ENCODE results near the gene DDX55. TPM values are rescaled to one million over a fixed set of nuclear protein-coding genes. Genes with fewer than 3 reads are reported as not detected.

DDX55 gene
- total RNA-seq, 1 experiment from 2014 or later, result 50.0 TPM

DNA sequence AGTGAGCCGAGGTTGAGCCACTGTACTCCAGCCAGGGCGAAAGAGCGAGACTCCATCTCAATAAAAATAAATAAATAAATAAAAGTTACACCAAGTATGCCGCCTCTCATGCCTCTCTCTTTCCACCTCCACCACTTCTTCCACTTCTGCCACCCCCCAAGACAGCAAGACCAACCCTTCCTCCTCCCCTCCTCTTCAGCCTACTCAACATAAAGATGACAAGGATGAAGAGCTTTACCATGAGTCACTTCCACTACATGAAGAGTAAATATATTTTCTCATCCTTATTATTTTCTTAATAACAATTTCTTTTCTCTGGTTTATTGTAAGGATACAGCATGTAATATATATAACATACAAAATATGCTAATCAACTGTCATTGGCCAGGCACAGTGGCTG is 21.1 kb upstream of the DDX55 start:
- intact Hi-C loops (cut with micrococcal nuclease), result loop anchor here (5.0 kb wide), 2 partner anchors 198 to 213 kb away; partner anchors contain the start of gene KMT5A
- H3K79me2 ChIP-seq (ENCODE audit: low read length), result peaks cover 32% of the 10 kb centered on the region
- H3K4me3 ChIP-seq (ENCODE audit: low read length), result no peak overlapping the region
- H3F3A ChIP-seq (ENCODE audit: low read length, unreplicated experiment), result no peaks in the 10 kb centered on the region
- no peak overlapping the region for H3K9ac ChIP-seq (ENCODE audit: low read length)
- no peak overlapping the region for H3K27ac ChIP-seq (ENCODE audit: low read length)
- H3K27me3 ChIP-seq (ENCODE audit: low read length), result no peaks in the 10 kb centered on the region
- no peaks in the 10 kb centered on the region for H3K36me3 ChIP-seq (ENCODE audit: low read depth, low read length)
- no TSS peak for BruUV-seq (replicated peaks)
- DNase-seq, result peak; percentile 31
- H3K9me3 ChIP-seq (ENCODE audit: low read length), result no peaks in the 10 kb centered on the region
- CTCF ChIA-PET, result interaction anchor here (0.6 kb wide), 1 partner anchor 85 kb away, joined by 3 read pairs; no protein-coding TSS in a partner anchor
- POLR2A ChIA-PET (ENCODE audit: unreplicated experiment), result no interaction called here
- H3K9me2 ChIP-seq (replicated peaks; ENCODE audit: low read length), result no peaks in the 10 kb centered on the region
- peaks cover 16% of the 10 kb centered on the region for H3K4me1 ChIP-seq (ENCODE audit: insufficient read depth, low read length)
- TF ChIP-seq EZH2 (IDR thresholded peaks at IDR 0.05; ENCODE audit: low read length, unreplicated experiment) (no peak), EZH2phosphoT487 (IDR thresholded peaks at IDR 0.05; ENCODE audit: borderline replicate concordance, low read length) (no peak)
- TF ChIP-seq, protein P1, sequence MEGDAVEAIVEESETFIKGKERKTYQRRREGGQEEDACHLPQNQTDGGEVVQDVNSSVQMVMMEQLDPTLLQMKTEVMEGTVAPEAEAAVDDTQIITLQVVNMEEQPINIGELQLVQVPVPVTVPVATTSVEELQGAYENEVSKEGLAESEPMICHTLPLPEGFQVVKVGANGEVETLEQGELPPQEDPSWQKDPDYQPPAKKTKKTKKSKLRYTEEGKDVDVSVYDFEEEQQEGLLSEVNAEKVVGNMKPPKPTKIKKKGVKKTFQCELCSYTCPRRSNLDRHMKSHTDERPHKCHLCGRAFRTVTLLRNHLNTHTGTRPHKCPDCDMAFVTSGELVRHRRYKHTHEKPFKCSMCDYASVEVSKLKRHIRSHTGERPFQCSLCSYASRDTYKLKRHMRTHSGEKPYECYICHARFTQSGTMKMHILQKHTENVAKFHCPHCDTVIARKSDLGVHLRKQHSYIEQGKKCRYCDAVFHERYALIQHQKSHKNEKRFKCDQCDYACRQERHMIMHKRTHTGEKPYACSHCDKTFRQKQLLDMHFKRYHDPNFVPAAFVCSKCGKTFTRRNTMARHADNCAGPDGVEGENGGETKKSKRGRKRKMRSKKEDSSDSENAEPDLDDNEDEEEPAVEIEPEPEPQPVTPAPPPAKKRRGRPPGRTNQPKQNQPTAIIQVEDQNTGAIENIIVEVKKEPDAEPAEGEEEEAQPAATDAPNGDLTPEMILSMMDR (conservative IDR thresholded peaks at IDR 0.05; ENCODE audit: low read depth, low read length), result no peak
- no peak overlapping the region for H2AFZ ChIP-seq (ENCODE audit: low read length)
- peak; percentile 21 for ATAC-seq
- H4K20me1 ChIP-seq (ENCODE audit: low read length), result no peaks in the 10 kb centered on the region
- H3K4me2 ChIP-seq (ENCODE audit: low read length), result peak overlapping the region; percentile 36; the same call in 1 of the 2 replicates

DNA sequence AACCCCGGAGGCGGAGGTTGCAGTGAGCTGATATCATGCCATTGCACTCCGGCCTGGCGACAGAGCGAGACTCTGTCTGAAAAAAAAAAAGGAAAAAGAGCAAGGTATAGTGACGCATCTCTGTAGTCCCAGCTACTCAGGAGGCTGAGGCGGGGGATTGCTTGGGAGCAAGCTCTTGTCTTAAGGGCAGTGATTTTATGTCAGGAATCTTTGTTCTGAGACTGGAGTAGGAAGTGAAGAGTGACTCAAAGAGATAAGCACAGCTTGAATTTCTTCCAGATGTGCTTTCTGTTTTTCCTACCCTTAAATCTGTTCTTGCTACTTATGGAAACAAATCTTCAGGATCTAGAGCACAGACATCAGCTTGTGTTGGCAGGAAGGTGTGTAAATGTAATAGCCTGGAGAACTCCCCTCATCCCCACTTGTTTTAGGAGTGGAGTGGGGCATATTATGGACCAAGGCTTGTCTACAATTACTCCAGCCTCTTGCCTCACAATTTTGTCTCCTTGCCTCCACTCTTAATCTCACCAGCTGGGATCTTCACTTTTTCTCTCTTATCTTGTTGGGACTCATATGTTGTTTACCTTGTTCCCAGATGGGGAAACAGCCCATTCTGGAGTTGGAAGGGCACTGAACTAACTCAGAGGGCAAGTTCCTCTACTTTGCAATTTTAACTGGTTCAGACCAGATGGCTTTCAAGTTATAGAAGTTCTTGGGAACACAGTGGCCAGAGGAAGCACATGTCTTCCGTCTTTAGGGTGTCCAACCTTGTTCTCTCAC is 10.0 kb upstream of the DDX55 start:
- no peak overlapping the region for H3K4me3 ChIP-seq (ENCODE audit: low read length)
- no peaks in the 10 kb centered on the region for H3K27me3 ChIP-seq (ENCODE audit: low read length)
- H3K27ac ChIP-seq (ENCODE audit: low read length), result no peak overlapping the region
- ChIA-PET POLR2A (ENCODE audit: unreplicated experiment) (interaction anchor here (0.5 kb wide), 1 partner anchor 10 kb away, joined by 4 read pairs; the partner anchor contains the start of gene DDX55), CTCF (no interaction called here)
- H2AFZ ChIP-seq (ENCODE audit: low read length), result no peak overlapping the region
- ATAC-seq, result no peak
- no peaks in the 10 kb centered on the region for H3F3A ChIP-seq (ENCODE audit: low read length, unreplicated experiment)
- no peak for DNase-seq
- H3K9ac ChIP-seq (ENCODE audit: low read length), result no peak overlapping the region
- no TSS peak for BruUV-seq (replicated peaks)
- no peak for TF ChIP-seq EZH2phosphoT487 (IDR thresholded peaks at IDR 0.05; ENCODE audit: borderline replicate concordance, low read length)
- TF ChIP-seq, protein P1 (conservative IDR thresholded peaks at IDR 0.05; ENCODE audit: low read depth, low read length), result no peak
- TF ChIP-seq EZH2 (IDR thresholded peaks at IDR 0.05; ENCODE audit: low read length, unreplicated experiment), result no peak
- no peak overlapping the region for H3K4me2 ChIP-seq (ENCODE audit: low read length)
- 0 out of 2 replicates have a peak, but pooled peaks cover 13% of the 10 kb centered on the region for H3K4me1 ChIP-seq (ENCODE audit: insufficient read depth, low read length)
- H4K20me1 ChIP-seq (ENCODE audit: low read length), result peaks cover 9% of the 10 kb centered on the region; the same call in 1 of the 2 replicates
- intact Hi-C loops (cut with micrococcal nuclease), result no loop called here
- no peaks in the 10 kb centered on the region for H3K9me3 ChIP-seq (ENCODE audit: low read length)
- H3K79me2 ChIP-seq (ENCODE audit: low read length), result peaks cover 79% of the 10 kb centered on the region
- H3K36me3 ChIP-seq (ENCODE audit: low read depth, low read length), result peaks cover 54% of the 10 kb centered on the region
- no peaks in the 10 kb centered on the region for H3K9me2 ChIP-seq (replicated peaks; ENCODE audit: low read length)

GRCh38 chr12:123595729-123596128 is 6.2 kb upstream of the DDX55 start:
- H4K20me1 ChIP-seq (ENCODE audit: low read length), result no peaks in the 10 kb centered on the region
- no peak for TF ChIP-seq EZH2 (IDR thresholded peaks at IDR 0.05; ENCODE audit: low read length, unreplicated experiment)
- no peak for TF ChIP-seq EZH2phosphoT487 (IDR thresholded peaks at IDR 0.05; ENCODE audit: borderline replicate concordance, low read length)
- TF ChIP-seq, protein P1 (conservative IDR thresholded peaks at IDR 0.05; ENCODE audit: low read depth, low read length), result no peak

More at GRCh38 chr12:123595729-123596128, 6.2 kb upstream of the DDX55 start:
- H3K4me2 ChIP-seq (ENCODE audit: low read length), result no peak overlapping the region
- H3K9ac ChIP-seq (ENCODE audit: low read length), result no peak overlapping the region
- H3K4me3 ChIP-seq (ENCODE audit: low read length), result no peak overlapping the region
- H3K79me2 ChIP-seq (ENCODE audit: low read length), result peaks cover 44% of the 10 kb centered on the region
- BruUV-seq (replicated peaks), result no TSS peak
- CTCF ChIA-PET, result no interaction called here
- DNase-seq (peak; percentile 44), ATAC-seq (peak; percentile 77)
- no peaks in the 10 kb centered on the region for H3F3A ChIP-seq (ENCODE audit: low read length, unreplicated experiment)
- H3K9me3 ChIP-seq (ENCODE audit: low read length), result no peaks in the 10 kb centered on the region
- H2AFZ ChIP-seq (ENCODE audit: low read length), result no peak overlapping the region
- peaks cover 40% of the 10 kb centered on the region for H3K36me3 ChIP-seq (ENCODE audit: low read depth, low read length)
- no peaks in the 10 kb centered on the region for H3K27me3 ChIP-seq (ENCODE audit: low read length)
- no peak overlapping the region for H3K27ac ChIP-seq (ENCODE audit: low read length)
- no peaks in the 10 kb centered on the region for H3K9me2 ChIP-seq (replicated peaks; ENCODE audit: low read length)
- intact Hi-C loops (cut with micrococcal nuclease), result no loop called here
- POLR2A ChIA-PET (ENCODE audit: unreplicated experiment), result interaction anchor here (0.5 to 0.7 kb wide), 2 partner anchors 116 to 358 kb away, joined by 3 to 4 read pairs; partner anchors contain the start of gene ATP6V0A2
- peaks cover under 1% of the 10 kb centered on the region; the same call in 1 of the 2 replicates for H3K4me1 ChIP-seq (ENCODE audit: insufficient read depth, low read length)

Measured in PC-3 (cell line).